HUDEP-2 (cell line): ENCODE data around the gene REPS2.

ENCODE experiments used
- DNase-seq, 76 experiments: peaks; one replicate each; lab custom pipeline; 2025; ENCODE audit not compliant: unreplicated experiment in 76 of 76; lab: John Stamatoyannopoulos, UW

Gene REPS2

GRCh38 chrX:17075004-17075403 is 128.5 kb downstream of the REPS2 start:
- no peak for DNase-seq

GRCh38 chrX:17077361-17077760 is 130.9 kb downstream of the REPS2 start:
- DNase-seq = no peak

- no peak for DNase-seq
Observed at GRCh38 chrX:17078031-17078720, 131.7 kb downstream of the REPS2 start.

GRCh38 chrX:17081511-17081910 is 135.1 kb downstream of the REPS2 start:
- no peak for DNase-seq

GRCh38 chrX:17081968-17082367 is 135.5 kb downstream of the REPS2 start:
- DNase-seq = no peak

- DNase-seq = peak in 30 of 76 experiments; percentile 0 to 46 (median 8)
Observed at GRCh38 chrX:17082831-17083230, 136.4 kb downstream of the REPS2 start.

- DNase-seq = no peak
Observed at GRCh38 chrX:17086317-17086716, 139.9 kb downstream of the REPS2 start.

GRCh38 chrX:17095161-17095560 is 148.7 kb downstream of the REPS2 start:
- no peak for DNase-seq

- no peak for DNase-seq
Observed at GRCh38 chrX:17098516-17099247, 152.2 kb downstream of the REPS2 start.

- no peak for DNase-seq
Observed at GRCh38 chrX:17104433-17104832, 158.0 kb downstream of the REPS2 start.

- no peak for DNase-seq
Observed at GRCh38 chrX:17120816-17121215, 174.4 kb downstream of the REPS2 start.

- DNase-seq = no peak
Observed at GRCh38 chrX:17154001-17154400, 207.5 kb downstream of the REPS2 start.

- no peak for DNase-seq
Observed at GRCh38 chrX:17160975-17161374, 214.5 kb downstream of the REPS2 start.

- DNase-seq = no peak
Observed at GRCh38 chrX:17161991-17162390, 215.5 kb downstream of the REPS2 start.

- no peak for DNase-seq
Observed at GRCh38 chrX:17164079-17164478, 217.6 kb downstream of the REPS2 start.

GRCh38 chrX:17164941-17165340 is 218.5 kb downstream of the REPS2 start:
- no peak for DNase-seq

- DNase-seq = no peak
Observed at GRCh38 chrX:17167915-17168314, 221.5 kb downstream of the REPS2 start.

- no peak for DNase-seq
Observed at GRCh38 chrX:17170973-17171372, 224.5 kb downstream of the REPS2 start.

- no peak for DNase-seq
Observed at GRCh38 chrX:17174671-17175070, 228.2 kb downstream of the REPS2 start.

GRCh38 chrX:17182317-17182716 is 235.9 kb downstream of the REPS2 start:
- DNase-seq = no peak

GRCh38 chrX:17183566-17183965 is 237.1 kb downstream of the REPS2 start:
- no peak for DNase-seq

GRCh38 chrX:17185431-17185830 is 239.0 kb downstream of the REPS2 start:
- no peak for DNase-seq
